ENCODE results near the gene CCL17. TPM values are rescaled to one million over a fixed set of nuclear protein-coding genes. Genes with fewer than 3 reads are reported as not detected.

CCL17 gene
- total and polyA plus RNA-seq, 9 of the 15 experiments (the other 6 are each of a cell fraction or from before 2014, with no cell fraction given): not detected

DNA sequence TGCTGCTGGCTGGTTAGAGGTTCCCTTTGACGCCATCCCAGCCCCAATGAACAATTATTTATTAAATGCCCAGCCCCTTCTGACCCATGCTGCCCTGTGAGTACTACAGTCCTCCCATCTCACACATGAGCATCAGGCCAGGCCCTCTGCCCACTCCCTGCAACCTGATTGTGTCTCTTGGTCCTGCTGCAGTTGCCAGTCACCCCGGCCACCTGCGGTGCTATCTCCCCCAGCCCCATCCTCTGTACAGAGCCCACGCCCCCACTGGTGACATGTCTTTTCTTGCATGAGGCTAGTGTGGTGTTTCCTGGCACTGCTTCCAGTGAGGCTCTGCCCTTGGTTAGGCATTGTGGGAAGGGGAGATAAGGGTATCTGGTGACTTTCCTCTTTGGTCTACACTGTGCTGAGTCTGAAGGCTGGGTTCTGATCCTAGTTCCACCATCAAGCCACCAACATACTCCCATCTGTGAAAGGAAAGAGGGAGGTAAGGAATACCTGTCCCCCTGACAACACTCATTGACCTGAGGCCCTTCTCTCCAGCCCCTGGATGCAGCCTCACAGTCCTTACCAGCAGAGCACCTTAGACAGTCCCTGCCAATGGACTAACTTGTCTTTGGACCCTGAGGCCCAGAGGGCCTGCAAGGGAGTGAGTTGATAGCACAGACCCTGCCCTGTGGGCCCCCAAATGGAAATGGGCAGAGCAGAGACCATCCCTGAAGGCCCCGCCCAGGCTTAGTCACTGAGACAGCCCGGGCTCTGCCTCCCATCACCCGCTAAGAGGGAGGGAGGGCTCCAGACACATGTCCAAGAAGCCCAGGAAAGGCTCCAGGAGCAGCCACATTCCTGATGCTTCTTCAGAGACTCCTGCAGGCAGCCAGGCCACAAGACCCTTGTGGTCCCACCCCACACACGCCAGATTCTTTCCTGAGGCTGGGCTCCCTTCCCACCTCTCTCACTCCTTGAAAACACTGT is 21.0 kb upstream of the CCL17 start (continued):
- TF ChIP-seq ZNF436 (CRISPR knock-in tag; IDR thresholded peaks at IDR 0.05): no peak

DNA sequence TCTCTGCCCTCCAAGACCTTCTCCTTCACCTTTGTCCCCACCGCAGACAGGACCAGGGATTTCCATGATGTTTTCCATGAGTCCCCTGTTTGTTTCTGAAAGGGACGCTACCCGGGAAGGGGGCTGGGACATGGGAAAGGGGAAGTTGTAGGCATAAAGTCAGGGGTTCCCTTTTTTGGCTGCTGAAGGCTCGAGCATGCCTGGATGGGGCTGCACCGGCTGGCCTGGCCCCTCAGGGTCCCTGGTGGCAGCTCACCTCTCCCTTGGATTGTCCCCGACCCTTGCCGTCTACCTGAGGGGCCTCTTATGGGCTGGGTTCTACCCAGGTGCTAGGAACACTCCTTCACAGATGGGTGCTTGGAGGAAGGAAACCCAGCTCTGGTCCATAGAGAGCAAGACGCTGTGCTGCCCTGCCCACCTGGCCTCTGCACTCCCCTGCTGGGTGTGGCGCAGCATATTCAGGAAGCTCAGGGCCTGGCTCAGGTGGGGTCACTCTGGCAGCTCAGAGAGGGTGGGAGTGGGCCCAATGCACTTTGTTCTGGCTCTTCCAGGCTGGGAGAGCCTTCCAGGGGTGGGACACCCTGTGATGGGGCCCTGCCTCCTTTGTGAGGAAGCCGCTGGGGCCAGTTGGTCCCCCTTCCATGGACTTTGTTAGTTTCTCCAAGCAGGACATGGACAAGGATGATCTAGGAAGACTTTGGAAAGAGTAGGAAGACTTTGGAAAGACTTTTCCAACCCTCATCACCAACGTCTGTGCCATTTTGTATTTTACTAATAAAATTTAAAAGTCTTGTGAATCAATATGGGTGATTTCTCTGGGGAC is 20.1 kb upstream of the CCL17 start:
- Histone ChIP-seq H3K4me2 (ENCODE audit: insufficient read depth, low read length) (no peak overlapping the region), H3K4me1 (replicated peaks in 1 of 2; ENCODE audit: control insufficient read depth in 2 of 2, insufficient read depth in 2 of 2, low read length in 2 of 2) (peaks cover 0 to 10% of the 10 kb centered on the region in 2 experiments; a peak in 2 of 5 replicates), H3K27me3 (ENCODE audit: control insufficient read depth in 2 of 2, insufficient read depth in 2 of 2, low read length in 2 of 2) (peaks cover 26 to 74% of the 10 kb centered on the region in 2 experiments; a peak in 4 of 5 replicates), H2AFZ (ENCODE audit: low read depth, low read length) (no peak overlapping the region), H3K9me1 (ENCODE audit: control insufficient read depth, insufficient read depth, low read length) (no peaks in the 10 kb centered on the region), H3K27ac (ENCODE audit: extremely low read depth, low read depth, low read length) (no peak overlapping the region), H3K36me3 (ENCODE audit: control insufficient read depth, insufficient read depth, low read length) (no peaks in the 10 kb centered on the region), H3K79me2 (ENCODE audit: control insufficient read depth, insufficient read depth, low read length) (no peaks in the 10 kb centered on the region), H3K4me3 (no peak overlapping the region), H4K20me1 (replicated peaks; ENCODE audit: control insufficient read depth, insufficient read depth, low read length) (0 out of 2 replicates have a peak, but pooled peaks cover 2% of the 10 kb centered on the region), H3K9me3 (replicated peaks; ENCODE audit: control insufficient read depth, insufficient read depth, low read depth, low read length) (no peaks in the 10 kb centered on the region), H3K9ac (ENCODE audit: insufficient read depth in 1 of 2, low read depth in 2 of 2, low read length in 2 of 2) (peak overlapping the region in 1 of 2 experiments; percentile 68; a peak in 2 of 4 replicates)
- DNase-seq (ENCODE audit: extremely low read depth in 1 of 4, low spot score in 3 of 4) (no peak), ATAC-seq (no peak; the same call in 2 of the 3 replicates), FAIRE-seq (no peak)
- TF ChIP-seq ESRRB (CRISPR knock-in tag; IDR thresholded peaks at IDR 0.05; ENCODE audit: borderline replicate concordance) (no peak), SPI1 (IDR thresholded peaks at IDR 0.05; ENCODE audit: borderline replicate concordance, low read depth, low read length) (peak; percentile 80; the same call in 1 of the 2 replicates)
- in situ Hi-C loops (cut with MboI) (no loop called here), intact Hi-C loops (cut with micrococcal nuclease) (no loop called here)
- 0% methylated on average over 11 of the region's 11 CpGs for WGBS (ENCODE audit: insufficient coverage, low coverage, missing lambda C conversion rate)
- ChIA-PET POLR2A (interaction anchor here (0.7 to 1.2 kb wide), 3 partner anchors 9 to 54 kb away, joined by 3 to 4 read pairs (median 3); no protein-coding TSS in a partner anchor), CTCF (ENCODE audit: low intra/inter-chr PET ratio) (no interaction called here)
- BruUV-seq (replicated peaks): no TSS peak
